ENCODE measurements around the gene CUL3. TPM values are rescaled to one million over a fixed set of nuclear protein-coding genes. Genes with fewer than 3 reads are reported as not detected.
A peak's percentile ranks its signal among the peaks of the same experiment; 100 is the strongest.

CUL3 gene
- total and polyA plus RNA-seq, 2 of the 13 experiments (the other 11 are each of a cell fraction or from before 2014, with no cell fraction given) = 33.2 to 62.3 TPM

DNA sequence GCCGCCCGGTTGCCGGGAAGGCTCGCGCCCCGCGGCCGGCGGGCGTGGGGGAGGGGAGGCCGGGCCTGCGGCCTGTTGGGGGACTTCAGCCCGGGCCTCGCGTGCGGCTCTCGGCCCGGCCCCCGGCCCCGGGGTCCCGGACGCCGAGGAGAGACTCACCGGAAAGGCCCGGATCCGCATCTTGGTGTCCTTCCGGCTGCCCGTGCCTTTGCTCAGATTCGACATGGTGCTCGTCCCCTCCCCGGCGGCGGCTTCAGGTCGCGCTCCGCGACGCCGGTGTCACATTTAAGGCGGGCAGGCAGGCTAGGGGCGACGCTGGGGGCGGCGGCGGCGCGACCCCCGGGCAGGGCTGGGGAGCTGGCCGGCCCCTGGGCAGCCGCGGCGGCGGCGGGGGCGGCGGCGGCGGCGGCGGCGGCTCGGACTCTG is 365 bp downstream of the CUL3 start (continued):
- TF ChIP-seq, protein P1, sequence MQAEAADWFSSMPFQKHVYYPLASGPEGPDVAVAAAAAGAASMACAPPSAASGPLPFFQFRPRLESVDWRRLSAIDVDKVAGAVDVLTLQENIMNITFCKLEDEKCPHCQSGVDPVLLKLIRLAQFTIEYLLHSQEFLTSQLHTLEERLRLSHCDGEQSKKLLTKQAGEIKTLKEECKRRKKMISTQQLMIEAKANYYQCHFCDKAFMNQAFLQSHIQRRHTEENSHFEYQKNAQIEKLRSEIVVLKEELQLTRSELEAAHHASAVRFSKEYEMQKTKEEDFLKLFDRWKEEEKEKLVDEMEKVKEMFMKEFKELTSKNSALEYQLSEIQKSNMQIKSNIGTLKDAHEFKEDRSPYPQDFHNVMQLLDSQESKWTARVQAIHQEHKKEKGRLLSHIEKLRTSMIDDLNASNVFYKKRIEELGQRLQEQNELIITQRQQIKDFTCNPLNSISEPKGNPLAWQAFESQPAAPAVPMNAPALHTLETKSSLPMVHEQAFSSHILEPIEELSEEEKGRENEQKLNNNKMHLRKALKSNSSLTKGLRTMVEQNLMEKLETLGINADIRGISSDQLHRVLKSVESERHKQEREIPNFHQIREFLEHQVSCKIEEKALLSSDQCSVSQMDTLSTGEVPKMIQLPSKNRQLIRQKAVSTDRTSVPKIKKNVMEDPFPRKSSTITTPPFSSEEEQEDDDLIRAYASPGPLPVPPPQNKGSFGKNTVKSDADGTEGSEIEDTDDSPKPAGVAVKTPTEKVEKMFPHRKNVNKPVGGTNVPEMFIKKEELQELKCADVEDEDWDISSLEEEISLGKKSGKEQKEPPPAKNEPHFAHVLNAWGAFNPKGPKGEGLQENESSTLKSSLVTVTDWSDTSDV (CRISPR knock-in tag; IDR thresholded peaks at IDR 0.05) = no peak
- TF ChIP-seq, protein P2, sequence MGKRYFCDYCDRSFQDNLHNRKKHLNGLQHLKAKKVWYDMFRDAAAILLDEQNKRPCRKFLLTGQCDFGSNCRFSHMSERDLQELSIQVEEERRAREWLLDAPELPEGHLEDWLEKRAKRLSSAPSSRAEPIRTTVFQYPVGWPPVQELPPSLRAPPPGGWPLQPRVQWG (CRISPR knock-in tag; IDR thresholded peaks at IDR 0.05; ENCODE audit: borderline replicate concordance, low read depth) = no peak
- TF ChIP-seq, protein P3, sequence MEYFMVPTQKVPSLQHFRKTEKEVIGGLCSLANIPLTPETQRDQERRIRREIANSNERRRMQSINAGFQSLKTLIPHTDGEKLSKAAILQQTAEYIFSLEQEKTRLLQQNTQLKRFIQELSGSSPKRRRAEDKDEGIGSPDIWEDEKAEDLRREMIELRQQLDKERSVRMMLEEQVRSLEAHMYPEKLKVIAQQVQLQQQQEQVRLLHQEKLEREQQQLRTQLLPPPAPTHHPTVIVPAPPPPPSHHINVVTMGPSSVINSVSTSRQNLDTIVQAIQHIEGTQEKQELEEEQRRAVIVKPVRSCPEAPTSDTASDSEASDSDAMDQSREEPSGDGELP (IDR thresholded peaks at IDR 0.05; ENCODE audit: borderline replicate concordance, low read depth) = no peak
- TF ChIP-seq ZFP90 (CRISPR knock-in tag; IDR thresholded peaks at IDR 0.05; ENCODE audit: borderline replicate concordance) (no peak), RNF2 (conservative IDR thresholded peaks at IDR 0.05; ENCODE audit: low read depth) (no peak), SALL1 (CRISPR knock-in tag; IDR thresholded peaks at IDR 0.05) (peak; percentile 4; the same call in 1 of the 2 replicates), ZFY (CRISPR knock-in tag; IDR thresholded peaks at IDR 0.05) (peak; percentile 94), ZNF138 (CRISPR knock-in tag; IDR thresholded peaks at IDR 0.05; ENCODE audit: low read depth) (0 out of 2 replicates have a peak, but pooled peaks have one; percentile 47), KDM2A (CRISPR knock-in tag; IDR thresholded peaks at IDR 0.05; ENCODE audit: borderline replicate concordance, low read depth) (no peak), ZNF484 (CRISPR knock-in tag; IDR thresholded peaks at IDR 0.05; ENCODE audit: borderline replicate concordance, low read depth) (no peak), REL (CRISPR knock-in tag; conservative IDR thresholded peaks at IDR 0.05) (0 out of 2 replicates have a peak, but pooled peaks have one; percentile 16), SOX6 (IDR thresholded peaks at IDR 0.05) (no peak), SOX6 (CRISPR knock-in tag; IDR thresholded peaks at IDR 0.05) (no peak), KDM6A (CRISPR knock-in tag; IDR thresholded peaks at IDR 0.05; ENCODE audit: low read depth) (no peak), ZKSCAN1 (IDR thresholded peaks at IDR 0.05; ENCODE audit: low read length) (no peak), ZFX (CRISPR knock-in tag; IDR thresholded peaks at IDR 0.05; ENCODE audit: low read depth) (peak; percentile 44), KAT7 (CRISPR knock-in tag; IDR thresholded peaks at IDR 0.05; ENCODE audit: borderline replicate concordance) (no peak; the same call in 1 of the 2 replicates), PHF20 (CRISPR knock-in tag; IDR thresholded peaks at IDR 0.05) (peak; percentile 9), YY1 (IDR thresholded peaks at IDR 0.05; ENCODE audit: insufficient read depth, insufficient replicate concordance, low read depth, low read length) (peak; percentile 40), ZNF782 (CRISPR knock-in tag; IDR thresholded peaks at IDR 0.05; ENCODE audit: borderline replicate concordance) (0 out of 2 replicates have a peak, but pooled peaks have one; percentile 12)
- TF ChIP-seq, protein P4, sequence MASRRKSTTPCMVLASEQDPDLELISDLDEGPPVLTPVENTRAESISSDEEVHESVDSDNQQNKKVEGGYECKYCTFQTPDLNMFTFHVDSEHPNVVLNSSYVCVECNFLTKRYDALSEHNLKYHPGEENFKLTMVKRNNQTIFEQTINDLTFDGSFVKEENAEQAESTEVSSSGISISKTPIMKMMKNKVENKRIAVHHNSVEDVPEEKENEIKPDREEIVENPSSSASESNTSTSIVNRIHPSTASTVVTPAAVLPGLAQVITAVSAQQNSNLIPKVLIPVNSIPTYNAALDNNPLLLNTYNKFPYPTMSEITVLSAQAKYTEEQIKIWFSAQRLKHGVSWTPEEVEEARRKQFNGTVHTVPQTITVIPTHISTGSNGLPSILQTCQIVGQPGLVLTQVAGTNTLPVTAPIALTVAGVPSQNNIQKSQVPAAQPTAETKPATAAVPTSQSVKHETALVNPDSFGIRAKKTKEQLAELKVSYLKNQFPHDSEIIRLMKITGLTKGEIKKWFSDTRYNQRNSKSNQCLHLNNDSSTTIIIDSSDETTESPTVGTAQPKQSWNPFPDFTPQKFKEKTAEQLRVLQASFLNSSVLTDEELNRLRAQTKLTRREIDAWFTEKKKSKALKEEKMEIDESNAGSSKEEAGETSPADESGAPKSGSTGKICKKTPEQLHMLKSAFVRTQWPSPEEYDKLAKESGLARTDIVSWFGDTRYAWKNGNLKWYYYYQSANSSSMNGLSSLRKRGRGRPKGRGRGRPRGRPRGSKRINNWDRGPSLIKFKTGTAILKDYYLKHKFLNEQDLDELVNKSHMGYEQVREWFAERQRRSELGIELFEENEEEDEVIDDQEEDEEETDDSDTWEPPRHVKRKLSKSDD (CRISPR knock-in tag; IDR thresholded peaks at IDR 0.05; ENCODE audit: low read depth) = no peak
